ENCODE measurements around the gene MAGI2.

GRCh38 chr7:79227044-79227443, 226.4 kb downstream of the MAGI2 start:
- TF ChIP-seq EZH2 (IDR thresholded peaks at IDR 0.05; ENCODE audit: insufficient read depth, poor library complexity, severe bottlenecking), result no peak
- TF ChIP-seq EZH2phosphoT487 (IDR thresholded peaks at IDR 0.05; ENCODE audit: insufficient read depth, low read depth), result no peak
